ENCODE data around the gene RNF223. TPM values are rescaled to one million over a fixed set of nuclear protein-coding genes. Genes with fewer than 3 reads are reported as not detected.

RNF223 gene
- total RNA-seq, 1 donor from 2014 or later, result 1.2 TPM

DNA sequence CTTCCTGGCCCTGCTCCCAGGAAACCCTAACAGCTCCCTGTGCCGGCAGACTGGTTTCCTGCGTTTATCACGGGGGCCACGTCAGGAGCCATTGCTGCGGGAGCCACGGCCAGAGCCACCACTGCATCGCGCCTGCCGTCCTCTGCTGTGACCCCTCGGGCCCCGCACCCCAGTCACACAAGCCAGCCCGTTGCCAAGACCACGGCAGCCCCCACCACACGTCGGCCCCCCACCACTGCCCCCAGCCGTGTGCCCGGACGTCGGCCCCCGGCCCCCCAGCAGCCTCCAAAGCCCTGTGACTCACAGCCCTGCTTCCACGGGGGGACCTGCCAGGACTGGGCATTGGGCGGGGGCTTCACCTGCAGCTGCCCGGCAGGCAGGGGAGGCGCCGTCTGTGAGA is 26.1 kb downstream of the RNF223 start:
- Mint-ChIP-seq H3K36me3 (peaks cover 14% of the 10 kb centered on the region), H3K4me3 (no peak overlapping the region), H3K4me1 (ENCODE audit: unreplicated experiment) (no peaks in the 10 kb centered on the region), H3K27ac (no peak overlapping the region), H3K9me3 (no peaks in the 10 kb centered on the region), H3K27me3 (no peaks in the 10 kb centered on the region)
- no peak for DNase-seq (ENCODE audit: extremely low spot score, unreplicated experiment)
- TF ChIP-seq, protein P1, sequence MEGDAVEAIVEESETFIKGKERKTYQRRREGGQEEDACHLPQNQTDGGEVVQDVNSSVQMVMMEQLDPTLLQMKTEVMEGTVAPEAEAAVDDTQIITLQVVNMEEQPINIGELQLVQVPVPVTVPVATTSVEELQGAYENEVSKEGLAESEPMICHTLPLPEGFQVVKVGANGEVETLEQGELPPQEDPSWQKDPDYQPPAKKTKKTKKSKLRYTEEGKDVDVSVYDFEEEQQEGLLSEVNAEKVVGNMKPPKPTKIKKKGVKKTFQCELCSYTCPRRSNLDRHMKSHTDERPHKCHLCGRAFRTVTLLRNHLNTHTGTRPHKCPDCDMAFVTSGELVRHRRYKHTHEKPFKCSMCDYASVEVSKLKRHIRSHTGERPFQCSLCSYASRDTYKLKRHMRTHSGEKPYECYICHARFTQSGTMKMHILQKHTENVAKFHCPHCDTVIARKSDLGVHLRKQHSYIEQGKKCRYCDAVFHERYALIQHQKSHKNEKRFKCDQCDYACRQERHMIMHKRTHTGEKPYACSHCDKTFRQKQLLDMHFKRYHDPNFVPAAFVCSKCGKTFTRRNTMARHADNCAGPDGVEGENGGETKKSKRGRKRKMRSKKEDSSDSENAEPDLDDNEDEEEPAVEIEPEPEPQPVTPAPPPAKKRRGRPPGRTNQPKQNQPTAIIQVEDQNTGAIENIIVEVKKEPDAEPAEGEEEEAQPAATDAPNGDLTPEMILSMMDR (conservative IDR thresholded peaks at IDR 0.05), result no peak

DNA sequence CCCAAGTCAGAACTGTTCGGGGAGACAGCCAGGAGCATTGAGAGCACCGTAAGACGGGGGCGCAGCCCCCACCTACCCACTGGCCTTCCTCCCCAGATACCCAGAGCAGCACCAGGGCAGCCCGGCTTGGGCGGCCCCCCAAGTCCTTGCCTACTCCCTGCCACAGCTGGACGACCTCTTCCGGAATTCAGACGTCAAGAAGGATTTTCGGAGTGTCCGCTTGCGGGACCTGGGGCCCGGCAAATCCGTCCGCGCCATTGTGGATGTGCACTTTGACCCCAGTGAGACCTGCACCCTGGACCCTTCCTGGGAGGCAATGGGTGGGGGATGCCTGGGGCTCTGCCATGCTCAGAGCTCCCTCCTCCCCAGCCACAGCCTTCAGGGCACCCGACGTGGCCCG is 26.7 kb downstream of the RNF223 start:
- Mint-ChIP-seq H3K4me3 (no peak overlapping the region), H3K9me3 (no peaks in the 10 kb centered on the region), H3K27me3 (no peaks in the 10 kb centered on the region), H3K36me3 (peaks cover 8% of the 10 kb centered on the region), H3K27ac (no peak overlapping the region), H3K4me1 (ENCODE audit: unreplicated experiment) (no peaks in the 10 kb centered on the region)
- TF ChIP-seq, protein P1 (conservative IDR thresholded peaks at IDR 0.05), result no peak
- DNase-seq (ENCODE audit: extremely low spot score, unreplicated experiment), result no peak

DNA sequence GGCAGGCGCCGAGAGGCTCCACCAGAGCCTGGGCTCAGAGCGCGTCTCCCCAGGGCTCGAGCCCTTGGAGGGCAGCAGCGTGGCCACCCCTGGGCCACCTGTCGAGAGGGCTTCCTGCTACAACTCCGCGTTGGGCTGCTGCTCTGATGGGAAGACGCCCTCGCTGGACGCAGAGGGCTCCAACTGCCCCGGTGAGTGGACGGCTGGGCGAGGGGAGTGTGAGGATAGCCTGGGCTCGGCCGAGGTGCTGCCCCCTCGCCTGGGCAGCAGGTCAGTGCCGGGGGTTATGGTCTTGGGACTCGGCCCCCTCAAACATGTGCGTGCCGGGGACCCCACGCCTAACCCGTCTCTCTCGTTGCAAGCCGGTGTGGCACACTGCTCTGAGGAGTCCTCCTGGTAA is 27.3 kb downstream of the RNF223 start:
- H3K36me3 Mint-ChIP-seq, result peaks cover 4% of the 10 kb centered on the region
- no peak overlapping the region for H3K27ac Mint-ChIP-seq
- no peak overlapping the region for H3K4me3 Mint-ChIP-seq
- TF ChIP-seq, protein P1 (conservative IDR thresholded peaks at IDR 0.05), result no peak
- H3K9me3 Mint-ChIP-seq, result no peaks in the 10 kb centered on the region
- H3K4me1 Mint-ChIP-seq (ENCODE audit: unreplicated experiment), result no peaks in the 10 kb centered on the region
- no peak for DNase-seq (ENCODE audit: extremely low spot score, unreplicated experiment)
- no peaks in the 10 kb centered on the region for H3K27me3 Mint-ChIP-seq

DNA sequence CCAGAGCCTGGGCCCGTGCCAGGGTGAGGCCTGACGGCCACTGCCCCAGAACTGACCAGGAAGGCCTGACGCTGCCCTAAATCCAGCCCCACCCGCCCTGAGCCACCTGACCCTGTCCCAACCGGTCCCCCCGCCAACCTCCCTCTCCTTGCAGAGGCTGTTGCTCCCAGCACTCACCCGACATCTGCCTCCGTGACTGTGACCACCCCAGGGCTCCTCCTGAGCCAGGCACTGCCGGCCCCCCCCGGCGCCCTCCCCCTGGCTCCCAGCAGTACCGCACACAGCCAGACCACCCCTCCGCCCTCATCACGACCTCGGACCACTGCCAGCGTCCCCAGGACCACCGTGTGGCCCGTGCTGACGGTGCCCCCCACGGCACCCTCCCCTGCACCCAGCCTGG is 27.9 kb downstream of the RNF223 start:
- no peak overlapping the region for H3K4me3 Mint-ChIP-seq
- H3K27ac Mint-ChIP-seq, result no peak overlapping the region
- no peak for DNase-seq (ENCODE audit: extremely low spot score, unreplicated experiment)
- H3K4me1 Mint-ChIP-seq (ENCODE audit: unreplicated experiment), result no peaks in the 10 kb centered on the region
- peaks cover 4% of the 10 kb centered on the region for H3K36me3 Mint-ChIP-seq
- no peaks in the 10 kb centered on the region for H3K27me3 Mint-ChIP-seq
- TF ChIP-seq, protein P1 (conservative IDR thresholded peaks at IDR 0.05), result no peak
- no peaks in the 10 kb centered on the region for H3K9me3 Mint-ChIP-seq

DNA sequence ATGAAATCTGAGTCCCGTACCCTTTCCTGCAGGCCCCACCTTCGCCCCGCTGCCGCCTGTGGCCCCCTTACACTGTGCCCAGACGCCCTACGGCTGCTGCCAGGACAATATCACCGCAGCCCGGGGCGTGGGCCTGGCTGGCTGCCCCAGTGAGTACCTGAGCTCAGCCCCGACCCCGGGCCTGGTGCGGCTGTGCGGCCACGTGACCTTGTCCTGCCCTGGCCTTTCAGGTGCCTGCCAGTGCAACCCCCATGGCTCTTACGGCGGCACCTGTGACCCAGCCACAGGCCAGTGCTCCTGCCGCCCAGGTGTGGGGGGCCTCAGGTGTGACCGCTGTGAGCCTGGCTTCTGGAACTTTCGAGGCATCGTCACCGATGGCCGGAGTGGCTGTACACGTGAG is 29.0 kb downstream of the RNF223 start:
- H3K36me3 Mint-ChIP-seq, result peaks cover 4% of the 10 kb centered on the region
- TF ChIP-seq, protein P1 (conservative IDR thresholded peaks at IDR 0.05), result no peak
- H3K4me1 Mint-ChIP-seq (ENCODE audit: unreplicated experiment), result no peaks in the 10 kb centered on the region
- H3K4me3 Mint-ChIP-seq, result no peak overlapping the region
- no peaks in the 10 kb centered on the region for H3K27me3 Mint-ChIP-seq
- DNase-seq (ENCODE audit: extremely low spot score, unreplicated experiment), result no peak
- no peaks in the 10 kb centered on the region for H3K9me3 Mint-ChIP-seq
- no peak overlapping the region for H3K27ac Mint-ChIP-seq

DNA sequence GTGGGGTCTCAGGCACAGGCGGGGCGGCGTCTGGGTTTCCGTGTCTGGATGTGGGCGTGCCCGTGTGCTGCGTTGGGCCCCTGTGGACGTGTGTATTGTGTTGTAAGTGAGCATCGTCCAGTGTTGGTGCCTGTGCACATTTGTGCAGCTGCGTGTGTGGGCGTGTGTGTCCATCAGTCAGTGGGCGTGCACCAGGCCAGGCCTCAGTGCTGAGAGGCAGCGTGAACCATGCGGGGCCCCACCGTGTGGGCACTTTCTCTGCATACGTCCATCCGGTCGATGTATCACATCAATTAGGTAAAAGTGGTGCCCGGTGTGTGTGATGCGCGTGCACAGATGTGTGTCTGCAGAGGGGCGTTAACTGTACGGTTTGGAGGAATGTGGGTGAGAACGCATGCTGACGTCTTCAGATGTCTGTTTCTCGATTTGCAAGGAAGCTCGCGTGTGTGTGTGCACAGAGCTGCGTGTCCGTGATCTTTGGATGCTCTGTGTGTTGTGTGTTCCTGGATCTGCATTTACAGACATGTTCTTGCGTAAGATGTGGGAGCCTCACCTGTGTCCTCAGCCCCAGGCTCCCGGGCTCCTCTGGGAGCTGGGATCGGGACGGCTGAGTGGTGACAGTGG is 29.5 kb downstream of the RNF223 start:
- Mint-ChIP-seq H3K9me3 (no peaks in the 10 kb centered on the region), H3K27ac (no peak overlapping the region), H3K4me3 (no peak overlapping the region), H3K4me1 (ENCODE audit: unreplicated experiment) (peaks cover 2% of the 10 kb centered on the region), H3K27me3 (peaks cover 2% of the 10 kb centered on the region), H3K36me3 (peaks cover 4% of the 10 kb centered on the region)
- TF ChIP-seq, protein P1 (conservative IDR thresholded peaks at IDR 0.05), result no peak
- DNase-seq (ENCODE audit: extremely low spot score, unreplicated experiment), result no peak

Data from type B pancreatic cell (in vitro differentiated cells).